K562 (cell line): ENCODE results near the gene MALAT1. TPM values are rescaled to one million over a fixed set of nuclear protein-coding genes. Genes with fewer than 3 reads are reported as not detected.

Experiments used
- ARID3A ChIP-seq: IDR thresholded peaks from 2 replicates; pipeline ENCODE4 v1.6.1; 2012; ENCODE audit warnings: low read depth, low read length, improper control_type of control experiment, borderline replicate concordance
- CCNT2 ChIP-seq: IDR thresholded peaks from 2 replicates; pipeline ENCODE4 v1.6.1; 2011; ENCODE audit warnings: borderline replicate concordance, low read depth, mild to moderate bottlenecking, moderate library complexity, mixed read lengths, low read length; ENCODE audit not compliant: insufficient read length; ENCODE audit errors: extremely low read depth
- EWSR1 ChIP-seq: fragments of 450-650 bp; IDR thresholded peaks from 2 replicates; pipeline ENCODE4 v1.6.1; 2018; ENCODE audit warnings: borderline replicate concordance, mild to moderate bottlenecking, low read depth, moderate library complexity; ENCODE audit not compliant: partially characterized antibody
- FOXJ3 ChIP-seq: sonication (generic); formaldehyde crosslinking; IDR thresholded peaks from 2 replicates; pipeline ENCODE4 v1.4.0; 2020; ENCODE audit warnings: mild to moderate bottlenecking, missing genetic modification reagents
- FOXK1 ChIP-seq: sonication (generic); formaldehyde crosslinking; IDR thresholded peaks from 2 replicates; pipeline ENCODE4 v1.8.0; 2022; ENCODE audit warnings: missing genetic modification reagents, mild to moderate bottlenecking, borderline replicate concordance
- HDGF ChIP-seq: fragments of 450-650 bp; IDR thresholded peaks from 2 replicates; pipeline ENCODE4 v1.6.1; 2016
- KDM2B ChIP-seq: fragments of 250-450 bp; sonication (Bioruptor Pico); IDR thresholded peaks from 2 replicates; pipeline ENCODE4 v1.8.0; 2021; ENCODE audit warnings: mild to moderate bottlenecking, moderate library complexity
- KLF16 ChIP-seq: IDR thresholded peaks from 2 replicates; pipeline ENCODE4 v1.6.1; 2016; ENCODE audit warnings: antibody characterized with exemption
- MAFF ChIP-seq: IDR thresholded peaks from 2 replicates; pipeline ENCODE4 v1.6.1; 2012; ENCODE audit warnings: low read length, improper control_type of control experiment
- NFE2L1 ChIP-seq: fragments of 450-650 bp; IDR thresholded peaks from 2 replicates; pipeline ENCODE4 v1.6.1; 2016; ENCODE audit warnings: missing genetic modification characterization, low read depth, mild to moderate bottlenecking, missing compliant biosample characterization, moderate library complexity, borderline replicate concordance
- RHOXF2B ChIP-seq: fragments of 250-450 bp; sonication (Bioruptor Pico); conservative IDR thresholded peaks from 2 replicates; pipeline ENCODE4 v1.5.1; 2021
- SRSF7 ChIP-seq: fragments of 200-400 bp; formaldehyde crosslinking; optimal IDR thresholded peaks from 2 replicates; pipeline ENCODE3; 2017; ENCODE audit warnings: mild to moderate bottlenecking, low read depth, low read length
- SRSF9 ChIP-seq: fragments of 200-400 bp; formaldehyde crosslinking; IDR thresholded peaks from 2 replicates; pipeline ENCODE4 v1.6.1; 2017; ENCODE audit warnings: low read depth, low read length, borderline replicate concordance
- TRIM28 ChIP-seq: fragments of 450-650 bp; IDR thresholded peaks from 2 replicates; pipeline ENCODE4 v1.6.1; 2017
- UBTF ChIP-seq, 2 experiments: IDR thresholded peaks; 2 replicates each; pipeline ENCODE4 v1.6.1; 2012; ENCODE audit warnings: improper control_type of control experiment in 2 of 2, low read depth in 2 of 2, low read length in 2 of 2, borderline replicate concordance in 1 of 2
- ZKSCAN1 ChIP-seq: fragments of 150-350 bp; IDR thresholded peaks from 2 replicates; pipeline ENCODE4 v1.6.1; 2016; ENCODE audit warnings: low read depth, low read length
- ZNF134 ChIP-seq: fragments of 250-450 bp; sonication (Bioruptor Pico); conservative IDR thresholded peaks from 2 replicates; pipeline ENCODE4 v1.4.0; 2020
- ZNF274 ChIP-seq: IDR thresholded peaks from 2 replicates; pipeline ENCODE4 v1.6.1; 2011; ENCODE audit warnings: low read depth, mild to moderate bottlenecking, low read length, moderate library complexity, borderline replicate concordance
- ZNF311 ChIP-seq: fragments of 250-450 bp; sonication (Bioruptor Pico); IDR thresholded peaks from 2 replicates; pipeline ENCODE4 v1.4.0; 2020; ENCODE audit warnings: mild to moderate bottlenecking, moderate library complexity
- ZNF431 ChIP-seq: sonication (generic); formaldehyde crosslinking; IDR thresholded peaks from 2 replicates; pipeline ENCODE4 v1.8.0; 2022; ENCODE audit warnings: mild to moderate bottlenecking, missing genetic modification reagents
- ZNF583 ChIP-seq: fragments of 250-450 bp; sonication (Bioruptor Pico); IDR thresholded peaks from 2 replicates; pipeline ENCODE4 v1.4.0; 2020
- polyA plus RNA-seq, 8 experiments: library from polyadenylated mRNA; depleted of rRNA in 4 of 8; stranded (reverse) in 5 of 8; unstranded in 3 of 8; fragments of >200 nt; fragmentation: Nextera tagmentation in 2 of 8; fragmentation: Illumina TruSeq in 1 of 8; extraction: Ambion mirVana in 2 of 8; extraction: Trizol in 1 of 8; gene quantifications; 2 replicates each; pipeline versions ENCODE4 v1.2.1 to v1.2.3, GENCODE V29; 2011 to 2014; ENCODE audit warnings: inconsistent platforms in 1 of 8, missing spikeins in 1 of 8
- total RNA-seq, 7 experiments: library from RNA; depleted of rRNA in 6 of 7; stranded (reverse); fragments of >200 nt in 6 of 7; fragmentation: Illumina TruSeq in 2 of 7; extraction: Trizol in 2 of 7; gene quantifications; 2 replicates each; pipeline versions ENCODE4 v1.2.1 to v1.2.3, GENCODE V29; 2011 to 2021; ENCODE audit warnings: low replicate concordance in 1 of 7
- TF ChIP-seq, protein P1 (sequence below): fragments of 250-450 bp; sonication (Bioruptor Pico); IDR thresholded peaks from 2 replicates; pipeline ENCODE4 v1.8.0; 2022; ENCODE audit warnings: inconsistent platforms, mild to moderate bottlenecking, moderate library complexity, borderline replicate concordance
- TF ChIP-seq, protein P2 (sequence below), 2 experiments: fragments of 250-450 bp in 1 of 2; fragments of 450-650 bp in 1 of 2; sonication (Bioruptor Pico) in 1 of 2; IDR thresholded peaks; 2 replicates each; pipeline versions ENCODE4 v1.6.1 to v1.8.0; 2016 to 2021; ENCODE audit warnings: mild to moderate bottlenecking in 2 of 2, moderate library complexity in 2 of 2, missing compliant biosample characterization in 1 of 2, missing genetic modification characterization in 1 of 2

The MALAT1 gene
- total and polyA plus RNA-seq, 9 of the 15 experiments (the other 6 are each of a cell fraction or from before 2014, with no cell fraction given) = 363 to 8,715 (median 2,351) TPM

DNA sequence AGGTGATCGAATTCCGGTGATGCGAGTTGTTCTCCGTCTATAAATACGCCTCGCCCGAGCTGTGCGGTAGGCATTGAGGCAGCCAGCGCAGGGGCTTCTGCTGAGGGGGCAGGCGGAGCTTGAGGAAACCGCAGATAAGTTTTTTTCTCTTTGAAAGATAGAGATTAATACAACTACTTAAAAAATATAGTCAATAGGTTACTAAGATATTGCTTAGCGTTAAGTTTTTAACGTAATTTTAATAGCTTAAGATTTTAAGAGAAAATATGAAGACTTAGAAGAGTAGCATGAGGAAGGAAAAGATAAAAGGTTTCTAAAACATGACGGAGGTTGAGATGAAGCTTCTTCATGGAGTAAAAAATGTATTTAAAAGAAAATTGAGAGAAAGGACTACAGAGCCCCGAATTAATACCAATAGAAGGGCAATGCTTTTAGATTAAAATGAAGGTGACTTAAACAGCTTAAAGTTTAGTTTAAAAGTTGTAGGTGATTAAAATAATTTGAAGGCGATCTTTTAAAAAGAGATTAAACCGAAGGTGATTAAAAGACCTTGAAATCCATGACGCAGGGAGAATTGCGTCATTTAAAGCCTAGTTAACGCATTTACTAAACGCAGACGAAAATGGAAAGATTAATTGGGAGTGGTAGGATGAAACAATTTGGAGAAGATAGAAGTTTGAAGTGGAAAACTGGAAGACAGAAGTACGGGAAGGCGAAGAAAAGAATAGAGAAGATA is at the start of gene MALAT1 (continued):
- TF ChIP-seq ARID3A (peak; percentile 68; the same call in 1 of the 2 replicates), ZNF311 (CRISPR knock-in tag) (peak; percentile 31; the same call in 1 of the 2 replicates), HDGF (no peak), CCNT2 (no peak), ZNF274 (no peak), KLF16 (peak; percentile 96), ZNF134 (CRISPR knock-in tag) (peak; percentile 72), NFE2L1 (tag) (no peak), KDM2B (CRISPR knock-in tag) (no peak), UBTF (IDR thresholded peaks at IDR 0.05; ENCODE audit: borderline replicate concordance in 1 of 2, low read depth in 2 of 2, low read length in 2 of 2) (no peak), ZNF431 (CRISPR knock-in tag) (peak; percentile 39), FOXJ3 (CRISPR knock-in tag) (no peak), SRSF9 (no peak), TRIM28 (no peak), RHOXF2B (CRISPR knock-in tag) (peak; percentile 96), ZKSCAN1 (peak; percentile 72; the same call in 1 of the 2 replicates), EWSR1 (peak; percentile 93), MAFF (peak; percentile 7; the same call in 1 of the 2 replicates), SRSF7 (no peak), ZNF583 (CRISPR knock-in tag) (no peak; the same call in 1 of the 2 replicates), FOXK1 (CRISPR knock-in tag) (peak; percentile 71; the same call in 1 of the 2 replicates)
- TF ChIP-seq, protein P1, sequence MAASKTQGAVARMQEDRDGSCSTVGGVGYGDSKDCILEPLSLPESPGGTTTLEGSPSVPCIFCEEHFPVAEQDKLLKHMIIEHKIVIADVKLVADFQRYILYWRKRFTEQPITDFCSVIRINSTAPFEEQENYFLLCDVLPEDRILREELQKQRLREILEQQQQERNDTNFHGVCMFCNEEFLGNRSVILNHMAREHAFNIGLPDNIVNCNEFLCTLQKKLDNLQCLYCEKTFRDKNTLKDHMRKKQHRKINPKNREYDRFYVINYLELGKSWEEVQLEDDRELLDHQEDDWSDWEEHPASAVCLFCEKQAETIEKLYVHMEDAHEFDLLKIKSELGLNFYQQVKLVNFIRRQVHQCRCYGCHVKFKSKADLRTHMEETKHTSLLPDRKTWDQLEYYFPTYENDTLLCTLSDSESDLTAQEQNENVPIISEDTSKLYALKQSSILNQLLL (CRISPR knock-in tag) = no peak
- TF ChIP-seq, protein P2, sequence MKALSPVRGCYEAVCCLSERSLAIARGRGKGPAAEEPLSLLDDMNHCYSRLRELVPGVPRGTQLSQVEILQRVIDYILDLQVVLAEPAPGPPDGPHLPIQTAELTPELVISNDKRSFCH (CRISPR knock-in tag; IDR thresholded peaks at IDR 0.05) = no peak
- TF ChIP-seq, protein P2 (tag; IDR thresholded peaks at IDR 0.05) = no peak; the same call in 1 of the 2 replicates
